ENCODE data around the gene GPR183. TPM values are rescaled to one million over a fixed set of nuclear protein-coding genes. Genes with fewer than 3 reads are reported as not detected.

GPR183 gene
- total RNA-seq, 3 donors from 2014 or later: 1.6 to 15.3 (median 5.0) TPM

GRCh38 chr13:99335603-99336002, 28.4 kb upstream of the GPR183 start:
- TF ChIP-seq CTCF (IDR thresholded peaks at IDR 0.05): no peak
- H3K36me3 ChIP-seq (ENCODE audit: low read depth): no peaks in the 10 kb centered on the region
- ATAC-seq (peak; percentile 41), DNase-seq (no peak)
- no peaks in the 10 kb centered on the region for H3K9me3 ChIP-seq
- H3K4me3 ChIP-seq: no peak overlapping the region
- no peaks in the 10 kb centered on the region for H3K4me1 ChIP-seq (ENCODE audit: low read depth)
- intact Hi-C loops (cut with DNase I, micrococcal nuclease): no loop called here

GRCh38 chr13:99335087-99335486, 27.9 kb upstream of the GPR183 start:
- no peak overlapping the region for H3K4me3 ChIP-seq

GRCh38 chr13:99334221-99334620, 27.0 kb upstream of the GPR183 start:
- Histone ChIP-seq H3K36me3 (ENCODE audit: low read depth) (no peaks in the 10 kb centered on the region), H3K9me3 (no peaks in the 10 kb centered on the region), H3K4me1 (ENCODE audit: low read depth) (no peaks in the 10 kb centered on the region), H3K4me3 (no peak overlapping the region)
- DNase-seq: no peak
- intact Hi-C loops (cut with DNase I, micrococcal nuclease): no loop called here
- ATAC-seq: no peak
- no peak for TF ChIP-seq CTCF (IDR thresholded peaks at IDR 0.05)

More at GRCh38 chr13:99335087-99335486, 27.9 kb upstream of the GPR183 start:
- H3K36me3 ChIP-seq (ENCODE audit: low read depth): no peaks in the 10 kb centered on the region
- intact Hi-C loops (cut with DNase I, micrococcal nuclease): no loop called here
- H3K4me1 ChIP-seq (ENCODE audit: low read depth): no peaks in the 10 kb centered on the region
- ATAC-seq: no peak
- no peak for TF ChIP-seq CTCF (IDR thresholded peaks at IDR 0.05)
- no peaks in the 10 kb centered on the region for H3K9me3 ChIP-seq
- no peak for DNase-seq

DNA sequence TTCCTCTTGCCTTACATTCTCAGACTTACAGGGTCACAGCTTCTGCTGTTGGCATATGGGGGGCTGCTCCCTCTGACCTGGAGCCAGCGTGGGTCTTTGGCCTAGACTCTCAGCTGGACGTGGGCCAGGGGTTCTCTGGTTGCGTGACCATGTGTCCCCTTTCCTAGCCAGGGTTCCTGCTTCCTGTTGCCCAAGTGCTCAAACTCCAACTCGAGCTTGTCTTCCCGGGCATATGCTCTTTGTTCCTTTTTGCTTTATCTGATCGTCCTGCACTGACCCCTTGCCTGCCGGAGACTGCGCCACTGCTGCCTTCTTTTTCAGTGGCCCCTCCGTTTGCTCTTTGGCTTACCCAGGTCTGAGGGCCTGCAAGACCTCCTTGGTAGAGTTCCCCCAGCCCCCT, 25.3 kb upstream of the GPR183 start:
- no peak for ATAC-seq
- no peak for TF ChIP-seq CTCF (IDR thresholded peaks at IDR 0.05)
- no peak overlapping the region for H3K4me3 ChIP-seq

DNA sequence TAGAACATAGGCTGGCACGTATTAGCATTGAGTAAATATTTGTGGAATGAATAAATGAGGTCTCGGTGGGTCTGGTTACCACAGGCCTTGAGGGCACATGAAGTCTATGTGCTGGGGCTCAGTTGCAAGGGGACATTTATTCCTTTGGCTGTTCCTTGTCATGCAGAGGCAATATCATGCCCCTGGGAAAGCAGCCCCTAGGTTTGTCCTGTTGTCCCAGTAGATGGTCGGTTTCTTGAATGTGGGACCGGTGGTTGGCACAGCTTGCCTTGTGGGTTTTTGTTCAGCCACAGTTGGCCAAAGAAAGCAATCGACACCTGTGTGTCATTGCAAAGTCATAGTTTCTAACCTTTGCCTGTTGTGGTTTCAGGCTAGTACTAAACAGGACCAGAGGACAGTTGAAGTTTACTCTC, 24.7 kb upstream of the GPR183 start:
- no peak for TF ChIP-seq CTCF (IDR thresholded peaks at IDR 0.05)
- Histone ChIP-seq H3K4me1 (ENCODE audit: low read depth) (no peaks in the 10 kb centered on the region), H3K36me3 (ENCODE audit: low read depth) (no peaks in the 10 kb centered on the region), H3K4me3 (no peak overlapping the region), H3K9me3 (no peaks in the 10 kb centered on the region)
- ATAC-seq: peak; percentile 40
- intact Hi-C loops (cut with DNase I, micrococcal nuclease): no loop called here
- DNase-seq: no peak

More for the DNA sequence above, 25.3 kb upstream of the GPR183 start:
- no peaks in the 10 kb centered on the region for H3K4me1 ChIP-seq (ENCODE audit: low read depth)
- no peak for DNase-seq
- no peaks in the 10 kb centered on the region for H3K36me3 ChIP-seq (ENCODE audit: low read depth)
- intact Hi-C loops (cut with DNase I, micrococcal nuclease): no loop called here
- H3K9me3 ChIP-seq: no peaks in the 10 kb centered on the region

GRCh38 chr13:99330942-99331341, 23.7 kb upstream of the GPR183 start:
- no peak for DNase-seq
- TF ChIP-seq CTCF (IDR thresholded peaks at IDR 0.05): no peak
- no peaks in the 10 kb centered on the region for H3K9me3 ChIP-seq
- ATAC-seq: no peak
- H3K4me3 ChIP-seq: no peak overlapping the region
- intact Hi-C loops (cut with DNase I, micrococcal nuclease): no loop called here
- no peaks in the 10 kb centered on the region for H3K4me1 ChIP-seq (ENCODE audit: low read depth)
- no peaks in the 10 kb centered on the region for H3K36me3 ChIP-seq (ENCODE audit: low read depth)
